HepG2 (cell line): Measurements from ENCODE around the gene TANGO2. TPM values are rescaled to one million over a fixed set of nuclear protein-coding genes. Genes with fewer than 3 reads are reported as not detected.

Source experiments
- ATAC-seq: fragments of 200-7000 bp; cut with Tn5 transposase; 3 replicates; pipeline ENCODE4 v1.9.1; 2020; ENCODE audit warnings: mild to moderate bottlenecking, moderate library complexity
- BruUV-seq: library from RNA; stranded (reverse); fragments of 400-500 nt; replicated peaks from 2 replicates; lab custom pipeline; 2021; lab: Mats Ljungman, UMichigan
- CTCF ChIA-PET: fragments of 300-600 bp; formaldehyde crosslinking; extraction: SDS; loops from one replicate; lab custom pipeline; 2021; ENCODE audit warnings: low total read pairs, inconsistent platforms, low intra/inter-chr PET ratio; lab: Yijun Ruan, JAX
- POLR2A ChIA-PET: fragments of 350-600 bp; sonication (Branson Sonifier 250); formaldehyde crosslinking; loops from one replicate; lab custom pipeline; 2020; ENCODE audit warnings: antibody characterized with exemption, inconsistent platforms; lab: Yijun Ruan, JAX
- DNase-seq: peaks from one replicate; pipeline ENCODE4 v3.0.0-alpha.2; 2015; ENCODE audit warnings: low spot score
- FAIRE-seq: peaks from 3 replicates; lab custom pipeline; 2011; peaks lifted over from hg19 to GRCh38; lab: Jason Lieb, UNC
- H2AFZ ChIP-seq: one replicate; pipeline ENCODE4 v1.6.1; 2011; ENCODE audit warnings: low read length, inconsistent platforms
- H3K27ac ChIP-seq: fragments of 300-600 bp; 3 replicates; pipeline ENCODE4 v1.8.0; 2011; ENCODE audit warnings: mixed run types, mild to moderate bottlenecking, mixed read lengths, low read length, inconsistent platforms; ENCODE audit not compliant: insufficient read depth; ENCODE audit errors: extremely low read length
- H3K27me3 ChIP-seq, 2 experiments: fragments of 200-600 bp in 1 of 2; 2 replicates in 1 of 2; 3 replicates in 1 of 2; pipeline versions ENCODE4 v1.6.0 to v1.8.0; 2011; ENCODE audit warnings: low read length in 2 of 2, mild to moderate bottlenecking in 2 of 2, moderate library complexity in 2 of 2, inconsistent platforms in 1 of 2; ENCODE audit not compliant: insufficient read depth in 2 of 2, control insufficient read depth in 1 of 2
- H3K36me3 ChIP-seq, 2 experiments: fragments of 200-600 bp in 1 of 2; replicated peaks in 1 of 2; 2 replicates in 1 of 2; 3 replicates in 1 of 2; pipeline versions ENCODE4 v1.5.1 to v1.8.0; 2011; ENCODE audit warnings: low read length in 2 of 2, inconsistent platforms in 1 of 2; ENCODE audit not compliant: insufficient read depth in 2 of 2, control insufficient read depth in 1 of 2
- H3K4me1 ChIP-seq: 2 replicates; pipeline ENCODE4 v1.5.1; 2012; ENCODE audit warnings: low read length, inconsistent platforms; ENCODE audit not compliant: insufficient read depth
- H3K4me2 ChIP-seq: 2 replicates; pipeline ENCODE4 v1.6.0; 2011; ENCODE audit warnings: low read depth, low read length, inconsistent platforms
- H3K4me3 ChIP-seq, 3 experiments: fragments of 200-600 bp in 1 of 3; sonication (generic), shearing (Covaris generic) in 1 of 3; replicated peaks in 1 of 3; 2 replicates each; pipeline ENCODE4 v1.5.1; 2011 to 2016; ENCODE audit warnings: low read length in 3 of 3, inconsistent platforms in 2 of 3, low read depth in 2 of 3, mild to moderate bottlenecking in 2 of 3, control low read depth in 1 of 3, mixed read lengths in 1 of 3; ENCODE audit not compliant: insufficient read depth in 1 of 3
- H3K79me2 ChIP-seq: one replicate; pipeline ENCODE4 v1.6.1; 2011; ENCODE audit warnings: low read length, inconsistent platforms; ENCODE audit not compliant: insufficient read depth
- H3K9ac ChIP-seq: 2 replicates; pipeline ENCODE4 v1.6.0; 2011; ENCODE audit warnings: mild to moderate bottlenecking, low read depth, low read length, inconsistent platforms; ENCODE audit not compliant: insufficient read depth
- H3K9me3 ChIP-seq: 2 replicates; pipeline ENCODE4 v1.5.1; 2012; ENCODE audit warnings: mild to moderate bottlenecking, low read length
- H4K20me1 ChIP-seq: 2 replicates; pipeline ENCODE4 v1.6.0; 2011; ENCODE audit warnings: inconsistent platforms, mild to moderate bottlenecking, low read length, moderate library complexity; ENCODE audit not compliant: insufficient read depth
- KLF16 ChIP-seq, 2 experiments: sonication (generic) in 1 of 2; formaldehyde crosslinking in 1 of 2; IDR thresholded peaks; 2 replicates each; pipeline versions ENCODE4 v1.6.1 to v1.8.0; 2016 to 2023; ENCODE audit warnings: missing genetic modification reagents in 2 of 2, missing compliant biosample characterization in 1 of 2
- PAF1 ChIP-seq: IDR thresholded peaks from 2 replicates; pipeline ENCODE4 v1.6.1; 2016; ENCODE audit warnings: missing genetic modification reagents, missing compliant biosample characterization
- RBM39 ChIP-seq: fragments of 200-400 bp; formaldehyde crosslinking; IDR thresholded peaks from one replicate; pipeline ENCODE4 v1.6.1; 2018; ENCODE audit warnings: antibody characterized with exemption, mild to moderate bottlenecking, low read depth, low read length; ENCODE audit not compliant: poor library complexity, severe bottlenecking
- RXRB ChIP-seq: IDR thresholded peaks from 2 replicates; pipeline ENCODE4 v1.6.1; 2016; ENCODE audit warnings: borderline replicate concordance, missing genetic modification reagents, missing compliant biosample characterization
- SATB2 ChIP-seq: sonication (generic); formaldehyde crosslinking; IDR thresholded peaks from 2 replicates; pipeline ENCODE4 v1.5.0; 2020; ENCODE audit warnings: missing genetic modification reagents
- ZC3H13 ChIP-seq: sonication (generic); formaldehyde crosslinking; IDR thresholded peaks from 2 replicates; pipeline ENCODE4 v1.8.1; 2023; ENCODE audit warnings: mild to moderate bottlenecking, missing genetic modification reagents, moderate library complexity
- ZNF142 ChIP-seq: sonication (generic); formaldehyde crosslinking; IDR thresholded peaks from 2 replicates; pipeline ENCODE4 v1.4.0; 2020; ENCODE audit warnings: missing genetic modification reagents
- ZNF414 ChIP-seq: sonication (generic); formaldehyde crosslinking; IDR thresholded peaks from 2 replicates; pipeline ENCODE4 v1.5.0; 2020; ENCODE audit warnings: missing genetic modification reagents
- WGBS: methylation state at CpG from one replicate; pipeline ENCODE4 v1.1.6; 2017; ENCODE audit warnings: low lambda C conversion rate; 5-methylcytosine and 5-hydroxymethylcytosine counted together
- in situ Hi-C: cut with HindIII; loops from 2 replicates; pipeline ENCODE4 v1.10.0; 2017; ENCODE audit warnings: low pct_unique_long_range_greater_than_20kb; ENCODE audit not compliant: extremely low pct_ligation_motif_present
- intact Hi-C: fragments of 100-400 bp; cut with micrococcal nuclease; formaldehyde crosslinking; loops from one replicate; pipeline ENCODE4 v1.10.0; 2022; ENCODE audit not compliant: unreplicated experiment
- polyA plus RNA-seq, 8 experiments: library from polyadenylated mRNA; depleted of rRNA in 3 of 8; stranded (reverse) in 7 of 8; unstranded in 1 of 8; fragments of >200 nt; fragmentation: Illumina TruSeq in 4 of 8; extraction: Trizol in 4 of 8; gene quantifications; 2 replicates each; pipeline versions ENCODE4 v1.2.1 to v1.2.3, GENCODE V29; 2011 to 2016; ENCODE audit warnings: low read depth in 4 of 8, missing spikeins in 1 of 8, mixed read lengths in 1 of 8; ENCODE audit not compliant: insufficient read depth in 1 of 8
- total RNA-seq, 5 experiments: library from RNA; depleted of rRNA; stranded (reverse); fragments of >200 nt; fragmentation: Illumina TruSeq; extraction: Trizol; gene quantifications; 2 replicates each; pipeline ENCODE4 v1.2.3, GENCODE V29; 2016; ENCODE audit warnings: low read depth in 1 of 5

TANGO2 gene
- total and polyA plus RNA-seq, 2 of the 13 experiments (the other 11 are each of a cell fraction or from before 2014, with no cell fraction given), result 12.9 to 14.8 TPM

- intact Hi-C loops, result no loop called here
- no TSS peak for BruUV-seq
- over 99% methylated on average over 10 of the region's 10 CpGs for WGBS
- H3K4me2 ChIP-seq, result no peak overlapping the region
- H3K27ac ChIP-seq, result no peak overlapping the region
- H2AFZ ChIP-seq, result no peak overlapping the region
- H3K9ac ChIP-seq, result no peak overlapping the region
- H3K4me3 ChIP-seq, result no peak overlapping the region
- ChIA-PET POLR2A (interaction anchor here (1.3 kb wide), 1 partner anchor 10 kb away, joined by 4 read pairs; the partner anchor contains the start of gene TRMT2A), CTCF (no interaction called here)
- H4K20me1 ChIP-seq, result peaks cover 4% of the 10 kb centered on the region; the same call in 1 of the 2 replicates
- no peak for TF ChIP-seq KLF16 (CRISPR knock-in tag; IDR thresholded peaks at IDR 0.05)
- no peak for TF ChIP-seq ZNF414
- no peak for TF ChIP-seq RXRB (CRISPR knock-in tag)
- no peak for TF ChIP-seq PAF1 (CRISPR knock-in tag)
- TF ChIP-seq ZC3H13, result no peak
- TF ChIP-seq SATB2 (CRISPR knock-in tag), result no peak
- no peak for TF ChIP-seq ZNF142
- TF ChIP-seq RBM39, result no peak
- no peaks in the 10 kb centered on the region for H3K27me3 ChIP-seq
- peaks cover 5% of the 10 kb centered on the region for H3K4me1 ChIP-seq
- in situ Hi-C loops, result no loop called here
- H3K9me3 ChIP-seq, result no peaks in the 10 kb centered on the region
- no peak for FAIRE-seq
- H3K79me2 ChIP-seq, result peaks cover 10% of the 10 kb centered on the region
- H3K36me3 ChIP-seq, result peaks cover 51 to 92% of the 10 kb centered on the region in 2 experiments
- DNase-seq, result no peak
- no peak for ATAC-seq
These were observed 85.9 kb downstream of the TANGO2 start for GRCh38 chr22:20106849-20107237.
